Esophagus squamous epithelium (tissue), 5 donors: ENCODE data around the gene DNAJC25. TPM values are rescaled to one million over a fixed set of nuclear protein-coding genes. Genes with fewer than 3 reads are reported as not detected.

Source experiments
- DNase-seq: peaks from one replicate; lab custom pipeline; 2025; lab: John Stamatoyannopoulos, UW
- H3K27ac ChIP-seq, 4 donors: fragments of 200-600 bp; sonication (generic); one replicate each; pipeline ENCODE4 v1.5.1; 2016 to 2019; ENCODE audit warnings: mild to moderate bottlenecking in 1 of 4
- H3K27me3 ChIP-seq, 4 donors: fragments of 200-600 bp; sonication (generic); 1 replicate in 3 of 4; 2 replicates in 1 of 4; pipeline versions ENCODE4 v1.5.1 to v1.6.0; 2017 to 2021; ENCODE audit warnings: antibody characterized with exemption in 1 of 4
- H3K36me3 ChIP-seq, 3 donors: fragments of 200-600 bp; sonication (generic); one replicate each; pipeline ENCODE4 v1.5.1; 2016 to 2019
- H3K4me1 ChIP-seq, 3 donors: fragments of 200-600 bp; sonication (generic); one replicate each; pipeline ENCODE4 v1.5.1; 2017 to 2019
- H3K4me3 ChIP-seq, 4 donors: fragments of 200-600 bp; sonication (generic); 1 replicate in 3 of 4; 2 replicates in 1 of 4; pipeline ENCODE4 v1.5.1; 2016 to 2019; ENCODE audit warnings: mild to moderate bottlenecking in 2 of 4, moderate library complexity in 1 of 4
- H3K9me3 ChIP-seq, 3 donors: fragments of 200-600 bp; sonication (generic); one replicate each; pipeline ENCODE4 v1.5.1; 2016 to 2019
- CTCF ChIP-seq, 6 experiments: fragments of 450-650 bp in 4 of 6; fragments of 200-600 bp in 2 of 6; sonication (generic) in 2 of 6; IDR thresholded peaks; one replicate each; pipeline ENCODE4 v1.5.1; 2016 to 2019; ENCODE audit warnings: antibody characterized with exemption in 6 of 6, mild to moderate bottlenecking in 4 of 6, moderate library complexity in 4 of 6
- POLR2A ChIP-seq, 4 donors: fragments of 450-650 bp; IDR thresholded peaks; one replicate each; pipeline ENCODE4 v1.6.1; 2017; ENCODE audit warnings: antibody characterized with exemption in 4 of 4, mild to moderate bottlenecking in 4 of 4, moderate library complexity in 3 of 4
- WGBS, 2 donors: methylation state at CpG; one replicate each; pipeline ENCODE4 v1.1.5; 2018; 5-methylcytosine and 5-hydroxymethylcytosine counted together
- intact Hi-C: fragments of 100-400 bp; cut with DNase I; formaldehyde crosslinking; loops from one replicate; pipeline ENCODE4 v1.15.0; 2022
- total RNA-seq, 4 donors: library from RNA; depleted of rRNA; stranded (reverse); fragments of >200 nt; gene quantifications; one replicate each; pipeline ENCODE4 v1.1.0, GENCODE V29; 2016
- donor health status: DM: yes; HTN: yes; CAD: no.

DNAJC25 gene
- total RNA-seq, 4 donors from 2014 or later: 7.2 to 8.7 (median 7.6) TPM

GRCh38 chr9:111700776-111701175, 69.6 kb downstream of the DNAJC25 start:
- Histone ChIP-seq H3K27ac (no peak overlapping the region), H3K27me3 (no peaks in the 10 kb centered on the region), H3K4me1 (no peaks in the 10 kb centered on the region), H3K36me3 (no peaks in the 10 kb centered on the region), H3K9me3 (no peaks in the 10 kb centered on the region), H3K4me3 (no peak overlapping the region)
- TF ChIP-seq CTCF (IDR thresholded peaks at IDR 0.05): no peak
- no peak for TF ChIP-seq POLR2A (IDR thresholded peaks at IDR 0.05)
- DNase-seq: no peak
- intact Hi-C loops: no loop called here
- WGBS, 2 donors: 59 to 63% methylated on average over 1 of the region's 1 CpG

Other genes starting within 250 kb of the DNAJC25 start
- 10 to 100 TPM; 35.6 to 76.9 (median 47.4) TPM for gene ECPAS, start 147.0 kb upstream of the DNAJC25 start, total RNA-seq
- 1 to 10 TPM in 2 of 4 donors, under 1 TPM in 2; 0.23 to 6.5 (median 1.00) TPM for gene ZNF483, start 106.2 kb upstream of the DNAJC25 start, total RNA-seq
- 100 to 1,000 TPM in 3 of 4 donors, 10 to 100 TPM in 1; 61.6 to 304 (median 170) TPM for gene PTGR1, start 31.7 kb upstream of the DNAJC25 start, total RNA-seq
- 10 to 100 TPM in 3 of 4 donors, 1 to 10 TPM in 1; 9.0 to 54.9 (median 37.8) TPM for gene GNG10, start 30.3 kb downstream of the DNAJC25 start, total RNA-seq
- 1 to 10 TPM in 1 of 4 donors, under 1 TPM in 1, not detected in 2; 0.15 to 5.8 TPM for gene SHOC1, start 163.6 kb downstream of the DNAJC25 start, total RNA-seq